NOMO-1 treated with DMSO at 0.1 percent for 48 hours (cell line): ENCODE measurements around the gene GTF3C1.

Experiments
- DNase-seq: peaks from one replicate; lab custom pipeline; 2025; ENCODE audit not compliant: unreplicated experiment; lab: John Stamatoyannopoulos, UW

GTF3C1 gene

GRCh38 chr16:27568077-27568476 is 18.4 kb upstream of the GTF3C1 start:
- no peak for DNase-seq

GRCh38 chr16:27566417-27566816 is 16.7 kb upstream of the GTF3C1 start:
- DNase-seq, result peak; percentile 91

DNA sequence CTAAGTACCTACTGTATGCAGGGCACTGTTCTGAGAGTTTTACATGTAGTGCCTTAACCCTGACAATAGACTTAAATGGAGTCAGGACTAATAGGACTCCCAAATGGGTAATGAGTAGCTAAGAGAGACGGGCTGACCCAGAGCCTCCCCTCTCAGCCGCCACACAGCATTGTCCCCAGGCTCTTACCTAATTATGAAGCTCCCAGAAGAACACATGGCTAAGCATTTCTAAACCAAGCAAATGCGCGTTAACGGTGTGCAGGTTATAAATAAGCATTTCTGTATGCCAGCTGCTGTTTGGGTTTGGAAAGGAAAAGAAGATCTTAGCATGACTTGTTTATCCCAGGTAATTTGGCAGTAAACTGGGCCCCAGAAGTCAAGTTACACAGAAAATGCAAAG is 14.5 kb upstream of the GTF3C1 start:
- no peak for DNase-seq

DNA sequence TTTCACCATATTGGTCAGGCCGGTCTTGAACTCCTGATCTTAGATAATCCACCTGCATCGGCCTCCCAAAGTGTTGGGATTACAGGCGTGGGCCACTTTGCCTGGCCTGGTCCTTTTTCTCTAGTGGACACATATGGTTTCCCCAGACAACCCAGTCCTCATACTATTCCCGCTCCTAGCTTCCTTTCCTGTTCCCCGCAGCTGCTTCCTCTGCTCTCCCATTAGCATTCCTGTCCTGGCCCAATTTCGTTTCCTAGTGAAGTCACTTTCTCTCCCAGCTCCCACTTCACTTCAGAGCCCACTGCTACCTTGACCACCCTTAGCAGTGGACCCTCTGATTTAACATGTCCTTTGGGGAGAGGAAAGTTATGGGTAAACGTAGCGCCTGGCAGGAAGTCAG is 11.5 kb upstream of the GTF3C1 start:
- DNase-seq, result no peak

DNA sequence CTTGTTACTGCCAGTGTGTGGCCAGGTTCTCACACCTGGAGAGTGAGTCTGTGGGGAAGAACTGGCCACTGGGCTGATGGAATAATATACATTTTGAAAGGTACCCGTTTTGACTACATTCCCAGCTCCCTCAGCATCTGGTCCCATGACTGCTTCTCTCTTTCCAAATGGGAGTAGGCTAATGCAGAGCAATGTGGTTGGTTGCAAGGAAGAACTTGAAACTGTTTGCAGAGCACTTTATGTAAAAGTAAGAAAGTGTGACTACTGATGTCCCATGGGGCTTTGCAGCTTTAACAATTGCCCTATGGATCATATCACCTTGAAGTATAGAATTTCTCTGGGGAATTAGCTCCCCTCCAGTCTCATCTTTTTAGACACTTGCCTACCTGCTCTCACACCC is 9.2 kb upstream of the GTF3C1 start:
- DNase-seq, result no peak

DNA sequence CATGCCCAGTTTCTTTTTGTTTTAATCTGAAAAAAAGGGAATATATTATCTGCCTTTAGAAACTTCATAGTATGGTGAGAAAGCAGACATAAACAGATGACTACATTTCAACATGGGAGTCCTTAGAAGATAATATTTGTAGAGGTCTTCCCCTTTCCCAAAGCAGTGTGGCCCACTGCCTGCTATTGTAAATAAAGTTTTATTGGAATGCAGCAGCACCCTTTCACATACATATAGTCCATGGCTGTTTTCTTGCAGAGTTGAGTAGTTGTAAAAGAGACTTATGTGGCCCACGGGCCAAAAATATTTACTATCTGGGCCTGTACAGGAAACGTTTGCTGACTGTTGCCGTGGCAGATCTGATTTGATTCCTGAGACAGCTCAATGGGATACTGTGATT is 8.7 kb upstream of the GTF3C1 start:
- no peak for DNase-seq

GRCh38 chr16:27556471-27556870 is 6.8 kb upstream of the GTF3C1 start:
- DNase-seq, result no peak

- no peak for DNase-seq
Measured at GRCh38 chr16:27551036-27551435, 1.3 kb upstream of the GTF3C1 start.

GRCh38 chr16:27550582-27550920 is 838 bp upstream of the GTF3C1 start:
- DNase-seq, result no peak

GRCh38 chr16:27549464-27549745 is 308 bp downstream of the GTF3C1 start:
- no peak for DNase-seq

- no peak for DNase-seq
Measured at GRCh38 chr16:27547851-27548250, 1.9 kb downstream of the GTF3C1 start.

- DNase-seq, result no peak
Measured at GRCh38 chr16:27547134-27547533, 2.6 kb downstream of the GTF3C1 start.

- no peak for DNase-seq
Measured at GRCh38 chr16:27544671-27545070, 5.0 kb downstream of the GTF3C1 start.

GRCh38 chr16:27543801-27544200 is 5.9 kb downstream of the GTF3C1 start:
- no peak for DNase-seq

DNA sequence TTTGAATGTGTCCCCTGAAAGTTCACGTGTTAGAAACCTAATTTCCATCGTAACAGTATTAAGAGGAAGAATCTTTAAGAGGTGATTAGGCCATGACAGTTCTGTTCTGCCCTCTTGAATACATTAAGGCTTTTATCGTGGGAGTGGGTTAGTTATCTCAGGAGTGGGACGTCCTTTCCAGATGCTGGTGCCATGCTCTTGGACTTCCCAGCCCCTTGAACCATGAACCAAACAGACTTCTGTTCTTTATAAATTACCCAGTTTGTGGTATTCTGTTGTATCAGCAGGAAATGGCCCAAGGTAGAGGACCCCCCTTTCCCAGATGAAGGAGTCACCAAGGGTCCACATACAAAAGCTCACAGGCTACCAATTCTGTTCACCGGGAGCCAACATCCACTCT is 10.1 kb downstream of the GTF3C1 start:
- no peak for DNase-seq

- DNase-seq, result no peak
Measured at GRCh38 chr16:27539120-27539519, 10.6 kb downstream of the GTF3C1 start.

GRCh38 chr16:27538528-27538927 is 11.2 kb downstream of the GTF3C1 start:
- DNase-seq, result no peak

- no peak for DNase-seq
Measured at GRCh38 chr16:27534256-27534655, 15.5 kb downstream of the GTF3C1 start.

GRCh38 chr16:27531826-27532800 is 17.6 kb downstream of the GTF3C1 start:
- DNase-seq, result no peak

GRCh38 chr16:27531186-27531585 is 18.5 kb downstream of the GTF3C1 start:
- DNase-seq, result no peak

DNA sequence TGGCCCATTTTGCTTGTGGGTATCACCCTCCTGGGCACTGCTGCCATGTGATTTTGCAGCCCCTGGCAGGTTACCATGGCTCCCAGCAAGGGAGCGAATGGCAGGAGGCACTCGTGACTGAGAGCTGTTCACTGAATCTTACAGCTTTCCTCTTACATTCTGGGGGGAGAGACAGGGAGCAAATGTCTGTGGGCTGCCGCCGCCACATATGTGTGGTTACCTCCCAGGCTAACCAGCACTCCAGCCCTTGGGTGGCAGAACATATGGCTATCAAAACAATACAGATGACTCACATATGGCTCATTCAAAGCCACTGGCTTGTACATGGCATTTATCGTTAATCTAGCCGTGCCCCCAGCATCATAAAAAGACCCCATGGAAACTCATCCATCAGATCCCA is 19.8 kb downstream of the GTF3C1 start:
- DNase-seq, result no peak

DNA sequence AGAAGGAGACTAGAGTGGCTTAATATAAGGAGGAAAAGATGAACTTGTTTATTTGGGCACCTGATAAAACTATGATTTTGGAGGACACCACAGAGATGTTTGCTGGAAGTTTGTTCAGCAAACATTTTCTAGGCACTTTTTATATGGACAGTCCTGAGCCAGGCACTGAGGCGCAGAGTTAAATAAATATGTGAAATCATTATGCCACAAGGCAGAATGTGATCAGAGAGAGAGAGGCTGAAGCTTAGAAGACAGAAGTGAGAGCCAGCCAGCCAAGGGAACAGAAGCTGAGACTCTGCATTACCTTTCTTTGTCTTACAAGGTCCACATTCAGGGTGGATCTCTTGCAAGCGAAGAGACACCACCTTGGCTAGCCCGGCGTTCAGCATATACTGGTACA is 21.4 kb downstream of the GTF3C1 start:
- no peak for DNase-seq

GRCh38 chr16:27526180-27526579 is 23.5 kb downstream of the GTF3C1 start:
- DNase-seq, result no peak
